Measurements from ENCODE around the gene DNPEP.
A peak's percentile ranks its signal among the peaks of the same experiment; 100 is the strongest.
"Not testable (repeated sequence)": the region's sequence is repeated elsewhere in the genome, so short reads cannot be mapped to it uniquely, and the experiment has no call there.

The DNPEP gene

DNA sequence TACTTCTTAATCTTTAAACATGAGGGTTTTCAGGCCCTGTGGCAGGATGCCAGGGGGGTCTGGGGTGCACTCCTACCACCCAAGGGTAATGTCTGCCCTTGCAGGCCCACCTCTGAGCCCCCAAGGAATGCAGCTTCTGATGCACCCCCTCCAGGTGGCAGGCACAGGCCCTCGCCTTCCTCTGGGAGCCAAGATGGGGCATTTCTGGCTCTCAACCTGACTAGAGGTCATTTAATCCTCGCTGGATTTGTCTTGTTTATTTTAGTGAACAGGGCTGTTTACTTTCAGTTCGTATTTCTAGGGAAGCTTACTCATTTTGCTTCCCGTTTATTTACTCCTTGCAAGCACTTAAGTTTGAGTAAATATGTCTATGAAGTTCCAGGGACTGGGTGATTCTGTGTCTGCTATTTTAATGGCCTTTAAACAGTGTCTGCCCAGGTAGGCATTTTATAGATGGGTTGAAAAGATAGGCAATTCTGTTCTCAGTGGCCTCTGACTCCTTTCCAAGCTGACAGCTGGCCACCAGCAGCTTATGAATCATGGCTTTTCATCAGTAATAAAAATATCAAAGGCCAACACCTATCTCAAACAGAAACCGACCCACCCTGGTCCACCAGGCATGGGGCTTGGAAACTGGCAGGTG lies 11.1 kb upstream of the DNPEP start:
- TF ChIP-seq, protein P1, sequence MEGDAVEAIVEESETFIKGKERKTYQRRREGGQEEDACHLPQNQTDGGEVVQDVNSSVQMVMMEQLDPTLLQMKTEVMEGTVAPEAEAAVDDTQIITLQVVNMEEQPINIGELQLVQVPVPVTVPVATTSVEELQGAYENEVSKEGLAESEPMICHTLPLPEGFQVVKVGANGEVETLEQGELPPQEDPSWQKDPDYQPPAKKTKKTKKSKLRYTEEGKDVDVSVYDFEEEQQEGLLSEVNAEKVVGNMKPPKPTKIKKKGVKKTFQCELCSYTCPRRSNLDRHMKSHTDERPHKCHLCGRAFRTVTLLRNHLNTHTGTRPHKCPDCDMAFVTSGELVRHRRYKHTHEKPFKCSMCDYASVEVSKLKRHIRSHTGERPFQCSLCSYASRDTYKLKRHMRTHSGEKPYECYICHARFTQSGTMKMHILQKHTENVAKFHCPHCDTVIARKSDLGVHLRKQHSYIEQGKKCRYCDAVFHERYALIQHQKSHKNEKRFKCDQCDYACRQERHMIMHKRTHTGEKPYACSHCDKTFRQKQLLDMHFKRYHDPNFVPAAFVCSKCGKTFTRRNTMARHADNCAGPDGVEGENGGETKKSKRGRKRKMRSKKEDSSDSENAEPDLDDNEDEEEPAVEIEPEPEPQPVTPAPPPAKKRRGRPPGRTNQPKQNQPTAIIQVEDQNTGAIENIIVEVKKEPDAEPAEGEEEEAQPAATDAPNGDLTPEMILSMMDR (conservative IDR thresholded peaks at IDR 0.05), result no peak
- no peak for TF ChIP-seq ZFX (IDR thresholded peaks at IDR 0.05)
- H3K27ac ChIP-seq, result peak overlapping the region; percentile 43

DNA sequence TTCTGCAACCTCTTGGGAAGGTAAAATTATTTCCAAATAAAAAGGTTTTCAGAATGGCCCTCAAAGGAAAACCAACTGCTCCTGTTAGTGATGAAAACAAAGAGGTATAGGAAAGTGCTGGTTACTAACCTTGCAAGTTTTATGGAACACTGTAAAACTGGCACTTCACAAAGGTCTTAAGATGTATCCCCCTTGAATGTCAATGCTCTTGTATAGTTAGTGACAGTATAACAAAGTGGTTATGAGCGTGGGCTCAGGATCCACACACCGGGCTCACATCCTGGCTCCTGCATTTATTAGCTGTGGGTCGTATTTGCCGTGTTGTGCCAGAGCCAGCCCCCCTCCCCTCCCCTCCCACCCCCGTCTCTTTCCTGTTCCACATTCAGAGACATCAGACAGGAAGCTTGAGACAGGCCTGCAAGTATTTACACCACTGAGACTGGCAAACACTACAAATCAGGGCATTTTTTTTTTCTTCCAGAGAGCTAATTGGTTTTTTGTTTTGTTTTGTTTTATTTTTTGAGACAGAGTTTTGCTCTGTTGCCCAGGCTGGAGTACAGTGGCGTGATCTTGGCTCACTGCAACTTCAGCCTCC lies 9.2 kb upstream of the DNPEP start:
- no peak for TF ChIP-seq ZFX (IDR thresholded peaks at IDR 0.05)
- TF ChIP-seq, protein P1 (conservative IDR thresholded peaks at IDR 0.05), result no peak
- no peak overlapping the region for H3K27ac ChIP-seq

DNA sequence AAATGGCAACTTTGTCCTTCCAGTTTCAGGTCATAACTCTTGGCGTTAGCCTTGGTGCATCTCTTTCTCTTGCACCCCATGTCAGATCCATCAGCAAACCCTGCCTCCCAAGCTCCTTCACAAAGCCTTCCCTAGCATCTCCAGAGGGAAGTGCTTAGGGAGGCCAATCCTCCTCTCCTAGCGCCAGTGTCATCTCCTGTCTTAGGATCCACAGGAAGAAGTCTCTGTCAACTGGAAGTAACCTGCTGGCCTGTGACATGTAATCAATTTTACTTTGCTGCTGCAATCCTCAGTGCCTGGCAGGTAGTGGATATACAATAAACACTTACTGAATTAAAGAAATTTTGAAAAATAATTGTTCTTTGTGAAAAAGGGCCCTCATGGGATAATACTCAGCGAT lies 7.9 kb upstream of the DNPEP start:
- TF ChIP-seq ZFX (IDR thresholded peaks at IDR 0.05), result no peak
- TF ChIP-seq, protein P1 (conservative IDR thresholded peaks at IDR 0.05), result no peak
- no peak overlapping the region for H3K27ac ChIP-seq

DNA sequence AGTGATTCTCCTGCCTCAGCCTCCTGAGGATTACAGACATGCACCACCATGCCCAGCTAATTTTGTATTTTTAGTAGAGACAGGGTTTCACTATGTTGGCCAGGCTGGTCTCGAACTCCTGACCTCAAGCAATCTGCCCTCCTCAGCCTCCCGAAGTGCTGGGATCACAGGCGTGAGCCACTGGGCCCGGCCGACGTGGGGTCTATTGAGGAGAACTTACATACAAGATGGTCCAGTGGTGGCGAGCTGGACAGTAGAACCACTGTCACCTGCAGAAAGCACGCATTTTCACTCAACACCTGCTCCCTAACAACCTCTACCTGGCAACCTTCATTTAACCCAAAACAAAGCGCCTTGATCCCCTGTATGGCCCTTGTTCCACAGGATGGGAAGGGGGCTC lies 7.3 kb upstream of the DNPEP start:
- not testable (repeated sequence) for H3K27ac ChIP-seq

DNA sequence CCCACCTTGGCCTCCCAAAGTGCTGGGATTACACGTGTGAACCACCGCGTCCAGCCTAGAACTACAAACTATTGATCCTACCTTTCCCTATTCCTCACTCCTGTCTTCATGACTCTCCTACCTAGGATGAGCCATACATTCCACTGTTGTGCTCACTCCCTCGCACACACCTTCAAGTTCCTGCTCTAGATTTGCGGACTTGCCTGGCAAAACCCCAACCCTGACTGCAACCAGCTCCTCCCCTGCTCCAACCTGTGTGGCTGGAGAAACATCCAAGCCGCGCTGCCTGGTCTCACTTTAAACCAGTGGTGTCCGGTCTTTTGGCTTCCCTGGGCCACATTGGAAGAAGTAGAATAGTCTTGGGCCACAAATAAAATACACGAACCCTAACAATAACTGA lies 5.0 kb upstream of the DNPEP start:
- H3K27ac ChIP-seq, result no peak overlapping the region
- TF ChIP-seq, protein P1 (conservative IDR thresholded peaks at IDR 0.05), result no peak
- no peak for TF ChIP-seq ZFX (IDR thresholded peaks at IDR 0.05)

DNA sequence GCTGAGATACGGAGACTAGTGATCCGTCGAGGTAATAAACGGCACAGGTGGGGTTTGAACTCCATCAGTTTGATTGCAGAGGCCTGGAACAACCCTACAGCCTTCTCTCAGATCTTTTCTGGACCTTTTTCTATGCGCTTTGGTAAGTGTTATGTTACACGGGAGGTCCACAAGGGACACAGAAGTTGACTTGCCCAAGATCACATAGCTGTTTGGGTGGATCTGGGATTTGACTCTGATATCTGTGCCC lies 1.1 kb upstream of the DNPEP start:
- no peak overlapping the region for H3K27ac ChIP-seq
- no peak for TF ChIP-seq ZFX (IDR thresholded peaks at IDR 0.05)
- TF ChIP-seq, protein P1 (conservative IDR thresholded peaks at IDR 0.05), result no peak

DNA sequence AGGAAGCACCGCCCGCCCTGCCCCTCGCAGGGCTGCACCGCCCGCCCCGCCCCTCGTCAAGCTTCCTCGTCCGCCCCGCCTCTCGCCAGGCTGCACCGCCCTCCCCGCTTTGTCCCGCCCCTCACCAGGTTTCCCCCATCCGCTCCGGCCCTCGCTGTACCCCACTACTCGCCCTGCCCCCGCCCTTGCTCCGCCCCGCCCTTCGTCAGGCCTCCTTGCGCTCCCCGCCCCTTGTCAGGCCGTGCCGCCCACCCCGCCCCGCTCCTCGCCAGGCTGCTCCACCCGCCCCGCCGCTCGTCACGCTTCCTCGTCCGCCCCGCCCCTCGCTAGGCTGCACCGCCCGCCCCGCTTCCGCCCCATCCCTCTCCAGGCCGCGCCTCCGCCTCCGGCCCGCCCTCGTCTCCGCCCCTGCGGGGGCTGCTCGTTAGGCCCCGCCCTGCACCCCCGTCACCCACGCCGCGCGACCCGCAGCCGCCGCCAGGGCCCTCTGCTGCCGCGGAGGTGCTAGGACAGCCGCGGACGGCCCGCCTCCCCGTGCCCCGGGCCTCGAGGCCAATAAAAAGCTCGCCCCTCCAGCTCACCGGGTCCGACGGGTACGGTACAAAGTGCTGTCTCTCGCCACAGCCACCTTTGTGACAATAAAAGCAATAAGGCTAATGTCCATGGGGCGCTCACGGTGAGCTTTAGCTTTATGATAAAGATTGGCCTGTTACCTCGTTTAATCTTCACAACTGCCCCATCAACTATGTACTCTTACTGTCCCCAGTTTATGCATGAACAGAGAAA lies 602 bp upstream of the DNPEP start:
- no peak overlapping the region; the same call in 1 of the 2 replicates for H3K27ac ChIP-seq
- TF ChIP-seq, protein P1 (conservative IDR thresholded peaks at IDR 0.05), result peak; percentile 63
- TF ChIP-seq ZFX (IDR thresholded peaks at IDR 0.05), result no peak

Data from C4-2B (cell line).